Muscle of back (tissue), 11 donors: Measurements from ENCODE around the gene MINDY1. TPM values are rescaled to one million over a fixed set of nuclear protein-coding genes. Genes with fewer than 3 reads are reported as not detected.

Source experiments
- DNase-seq, 3 donors: peaks; one replicate each; pipeline versions ENCODE4 v3.0.0 to v3.0.0-alpha.2; 2013
- polyA plus RNA-seq, 10 donors: library from polyadenylated mRNA; unstranded; fragments of 120-200 nt; gene quantifications; one replicate each; pipeline ENCODE4 v1.2.1, GENCODE V29; 2013; ENCODE audit not compliant: insufficient read length in 10 of 10

MINDY1 gene
- polyA plus RNA-seq, 10 donors = 14.8 to 22.7 (median 17.4) TPM

DNA sequence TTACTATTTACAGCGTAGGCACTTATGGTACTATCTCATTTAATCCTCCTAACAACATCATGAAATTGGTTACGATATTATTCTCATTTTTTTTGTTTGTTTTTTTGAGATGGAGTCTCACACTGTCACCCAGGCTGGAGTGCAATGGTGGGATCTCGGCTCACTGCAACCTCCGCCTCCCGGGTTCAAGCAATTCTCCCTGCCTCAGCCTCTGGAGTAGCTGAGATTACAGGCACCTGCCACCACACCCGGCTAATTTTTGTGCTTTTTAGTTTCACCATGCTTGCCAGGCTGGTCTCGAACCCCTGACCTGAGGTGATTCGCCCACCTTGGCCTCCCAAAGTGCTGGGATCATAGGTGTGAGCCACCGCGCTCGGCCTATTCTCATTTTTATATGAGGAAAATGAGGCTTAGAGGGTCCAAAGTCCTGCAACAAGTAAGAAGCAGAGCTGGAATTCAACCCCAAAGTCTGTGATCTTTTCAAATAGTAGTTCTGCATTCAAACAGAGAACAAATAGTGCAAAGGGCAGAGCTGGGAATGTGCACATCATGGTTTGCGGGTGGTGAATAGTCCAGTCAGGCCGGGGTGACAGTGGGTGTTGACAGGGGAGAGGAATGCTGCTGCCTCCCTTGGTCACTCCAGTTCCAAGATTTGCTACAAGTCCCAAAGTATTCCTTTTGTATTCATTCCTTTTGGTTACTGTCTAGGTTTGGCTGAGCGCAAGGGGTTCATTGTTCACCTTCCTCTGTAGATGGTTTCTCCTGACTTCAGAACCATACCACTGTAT lies 6.2 kb upstream of the MINDY1 start:
- DNase-seq = no peak

DNA sequence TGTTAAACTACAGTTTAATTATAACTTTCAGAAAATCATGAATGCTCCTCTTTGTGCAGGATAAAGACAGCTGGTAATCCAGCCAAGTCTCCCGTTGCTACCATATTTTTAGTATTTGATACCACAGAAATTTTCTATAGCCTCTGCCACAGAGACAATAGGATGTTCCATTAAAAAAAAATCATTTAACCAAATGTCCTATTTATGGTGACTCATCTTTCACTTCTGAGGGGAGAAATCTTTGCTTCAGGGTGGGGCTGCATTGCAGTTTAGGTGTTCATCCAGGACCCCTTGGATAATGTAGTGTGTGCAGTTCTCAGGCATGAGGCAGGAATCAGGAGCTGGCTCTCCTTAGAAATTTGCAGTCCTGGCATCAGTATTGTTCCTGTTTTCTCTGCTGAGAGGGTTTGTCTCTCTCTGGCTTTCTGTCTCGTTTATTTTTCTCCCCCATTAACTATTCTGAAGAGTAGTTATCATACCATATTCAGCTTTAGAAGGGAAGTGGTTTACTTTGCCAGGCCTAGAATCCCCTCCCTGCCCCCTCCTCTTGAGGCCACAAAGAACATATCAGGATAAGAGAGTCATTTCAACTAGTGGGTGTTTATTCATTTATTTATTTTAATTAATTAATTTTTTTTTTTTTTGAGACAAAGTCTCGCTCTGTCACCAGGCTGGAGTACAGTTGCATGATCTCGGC lies 4.6 kb upstream of the MINDY1 start:
- no peak for DNase-seq

DNA sequence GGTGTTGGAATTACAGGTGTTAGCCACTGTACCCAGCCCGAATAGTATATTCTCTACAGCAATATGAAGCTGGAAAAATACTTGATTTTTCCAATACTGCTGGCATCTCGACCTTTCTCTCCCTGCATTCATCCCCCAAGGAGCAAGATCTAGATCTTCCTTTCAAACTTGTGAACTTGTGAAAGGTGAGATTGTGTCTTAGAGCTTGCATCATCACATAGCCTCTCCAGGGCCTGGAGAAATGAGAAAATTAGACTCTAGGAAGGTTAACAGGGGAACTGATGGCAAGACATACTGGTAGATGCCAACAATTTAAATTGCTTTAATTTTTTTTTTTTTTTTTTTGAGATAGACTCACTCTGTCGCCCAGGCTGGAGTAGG lies 3.6 kb upstream of the MINDY1 start:
- no peak for DNase-seq

DNA sequence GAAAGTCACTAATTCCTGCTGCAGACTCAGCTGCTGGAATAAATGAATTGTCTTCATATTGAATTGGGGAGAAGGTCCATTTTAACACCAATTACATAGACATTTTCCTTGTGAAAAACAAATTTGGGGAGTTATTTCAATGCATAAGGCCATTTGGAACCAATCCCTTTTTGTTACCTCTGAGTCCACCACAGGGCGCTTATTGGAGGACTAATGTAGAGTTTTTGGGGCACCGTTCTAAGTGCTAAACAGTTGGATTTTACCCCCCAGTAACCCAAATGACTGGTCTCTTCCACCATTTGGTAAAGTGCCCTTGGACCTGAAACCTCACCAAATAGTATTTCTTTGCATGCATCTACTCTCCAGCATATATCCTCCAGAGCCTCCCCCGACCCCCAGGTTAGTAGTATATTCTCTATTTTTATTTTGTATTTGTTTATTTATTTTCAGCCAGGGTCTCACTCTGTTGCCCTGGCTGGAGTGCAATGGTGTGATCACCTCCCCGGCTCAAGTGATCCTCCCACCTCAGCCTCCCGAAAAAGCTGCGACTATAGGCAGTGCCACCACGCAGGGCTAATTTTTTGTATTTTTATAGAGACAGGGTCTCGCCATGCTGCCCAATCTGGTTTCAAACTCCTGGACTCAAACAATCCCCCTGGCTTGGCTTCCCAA lies 3.1 kb upstream of the MINDY1 start:
- no peak for DNase-seq

DNA sequence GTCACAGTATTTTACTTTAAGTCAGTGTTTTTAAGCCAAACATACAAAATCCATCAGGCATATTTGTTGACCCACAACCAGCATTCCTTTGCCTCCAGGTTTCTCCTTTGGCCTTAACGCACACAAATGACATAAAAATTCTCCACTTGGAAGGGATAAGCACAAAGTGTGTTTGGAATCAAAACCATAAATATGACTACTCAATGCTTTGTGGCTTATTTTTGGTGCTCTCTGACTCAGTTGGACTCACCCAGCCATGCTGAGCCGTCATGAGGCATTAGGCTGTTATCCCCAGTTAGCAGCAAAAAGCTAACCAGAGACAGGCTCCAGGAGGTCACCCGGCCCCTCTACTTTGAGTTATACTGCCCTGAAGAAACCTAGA lies 2.5 kb upstream of the MINDY1 start:
- no peak for DNase-seq

DNA sequence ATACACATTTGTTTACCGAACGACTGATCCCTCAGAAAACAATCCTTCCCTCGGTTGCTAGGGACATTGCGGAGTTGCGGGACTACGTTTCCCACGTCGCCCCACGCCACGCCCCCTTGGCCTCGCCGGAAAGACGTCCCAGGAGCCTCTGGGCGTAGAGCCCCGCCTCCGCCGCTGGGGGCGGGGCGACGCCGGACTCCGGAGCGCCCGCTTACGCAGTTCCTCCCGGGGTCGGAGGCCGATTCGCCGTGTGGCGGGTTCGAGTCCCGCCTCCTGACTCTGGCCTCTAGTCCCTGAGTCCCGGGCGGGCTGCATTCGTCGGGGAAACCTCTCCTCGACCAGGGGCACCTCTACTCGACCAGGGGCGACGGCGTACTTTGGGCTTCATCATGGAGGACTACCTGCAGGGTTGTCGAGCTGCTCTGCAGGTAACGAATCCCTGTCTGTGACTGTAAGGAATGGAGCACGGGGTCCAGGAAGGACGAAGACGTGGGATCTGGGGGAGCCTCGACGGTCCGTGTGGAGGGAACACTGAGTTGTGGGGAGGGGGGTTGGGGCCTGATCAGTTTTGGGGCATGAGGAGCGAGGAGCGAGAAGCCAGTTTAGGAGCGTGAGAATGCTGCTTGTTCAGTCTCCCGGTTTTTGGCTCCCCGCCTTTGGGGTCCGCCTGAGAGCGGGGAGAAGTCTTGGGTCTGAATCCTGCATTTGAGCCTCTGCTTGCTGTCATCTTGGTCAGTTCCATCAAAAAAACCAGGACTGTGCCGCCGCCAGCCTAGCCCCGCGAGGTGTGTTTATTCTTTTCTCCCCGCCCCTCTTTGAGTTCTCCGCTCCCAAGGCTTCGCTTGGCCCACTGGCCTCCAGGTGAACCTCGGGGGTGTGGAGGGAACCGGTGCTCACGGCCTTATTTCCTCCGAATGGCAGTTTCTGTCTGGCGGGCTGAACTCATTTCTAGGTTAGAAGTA lies 1.8 kb upstream of the MINDY1 start, which contains the start of gene PRUNE1:
Gene PRUNE1 (plus strand): TSS at position 206 of the 962 bp plus-strand sequence. CDS start 184 bp downstream, at position 390.
- DNase-seq = peak; percentile 96 to 99 (median 99)

DNA sequence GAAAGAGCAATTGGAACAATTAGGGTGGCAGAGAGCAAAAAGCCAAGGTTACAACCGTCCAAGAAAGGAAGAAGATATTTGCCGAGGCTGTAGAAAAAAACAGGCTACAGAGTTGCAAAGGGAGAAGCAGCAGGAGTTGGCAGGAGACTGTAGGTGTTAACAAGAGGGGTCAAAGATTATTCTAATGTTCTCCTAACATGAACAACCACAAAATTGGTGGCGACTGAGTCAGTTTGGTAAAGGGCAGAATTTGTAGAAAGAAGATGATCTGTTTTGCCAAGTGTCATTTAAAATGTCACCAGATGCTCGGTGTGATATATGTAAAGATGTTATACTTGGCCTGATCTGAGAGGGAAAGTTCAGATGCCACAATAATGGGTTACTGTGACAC lies 1.1 kb upstream of the MINDY1 start:
- no peak for DNase-seq

DNA sequence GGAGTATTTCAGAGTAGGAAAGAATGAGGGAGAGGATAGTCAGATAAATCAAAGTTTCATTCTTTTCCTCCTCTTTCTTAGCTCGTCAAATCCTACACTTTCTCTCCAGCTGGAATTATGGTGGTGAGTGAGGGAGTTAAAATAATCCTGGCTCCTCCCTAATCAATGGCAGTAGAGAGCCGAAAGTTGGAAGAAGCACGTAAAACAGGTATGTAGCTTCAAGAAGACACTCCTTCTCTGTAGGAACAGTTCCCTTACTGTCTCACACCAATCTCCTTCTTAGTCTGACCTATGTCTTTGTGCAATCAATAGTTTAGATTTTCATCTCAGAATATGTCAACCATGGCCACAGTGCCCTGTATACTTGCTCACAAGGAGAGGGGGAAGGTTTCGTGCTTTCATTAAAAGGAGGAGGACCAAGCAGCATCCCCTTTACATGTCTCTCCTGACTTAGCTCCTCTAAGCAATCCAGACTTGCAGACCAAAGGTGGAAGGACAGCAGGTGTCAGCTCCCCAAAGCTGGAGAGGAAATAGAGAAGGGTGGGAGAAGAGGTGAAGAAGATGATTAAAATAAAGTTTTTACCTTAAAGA lies 878 bp downstream of the MINDY1 start:
- DNase-seq = peak in 1 of 3 donors; percentile 60

DNA sequence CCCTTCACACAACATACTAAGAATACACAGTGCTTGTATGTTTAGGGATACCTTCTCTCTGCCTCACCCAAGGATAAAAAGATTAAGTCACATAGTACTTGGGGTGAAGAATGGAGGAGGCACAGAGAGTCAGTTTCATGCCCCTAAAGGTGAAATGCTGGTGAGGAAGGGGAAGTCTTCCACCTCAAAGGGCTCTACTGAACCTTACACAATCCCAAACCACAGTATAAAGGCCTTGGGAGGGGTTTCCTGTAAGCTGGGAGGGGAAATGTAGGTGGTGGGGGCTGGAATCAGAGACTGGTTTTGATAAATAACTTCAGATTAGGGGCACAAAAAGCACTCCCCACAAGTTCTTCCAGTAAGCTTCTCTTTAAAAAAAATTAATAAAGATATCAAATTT lies 3.5 kb downstream of the MINDY1 start:
- DNase-seq = no peak

DNA sequence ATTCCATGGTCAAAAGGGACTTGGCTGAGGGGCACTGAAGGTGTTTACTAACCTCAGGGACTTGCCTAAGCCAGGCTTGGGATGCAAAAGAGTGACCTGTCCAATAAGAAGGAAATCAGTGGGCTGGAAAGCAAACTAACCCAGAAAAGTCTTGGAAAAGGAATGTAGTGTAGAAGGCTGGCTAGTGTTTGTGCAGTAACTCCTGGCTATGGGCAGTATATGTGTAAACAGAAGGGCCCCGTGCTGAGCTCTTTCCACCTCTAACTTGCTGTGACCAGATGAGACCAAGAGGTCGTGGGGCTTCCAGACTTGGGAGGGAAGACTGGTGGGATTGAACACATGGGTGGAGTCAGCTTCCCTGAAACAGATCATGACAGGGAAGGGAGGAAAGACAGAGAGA lies 4.1 kb downstream of the MINDY1 start:
- no peak for DNase-seq

DNA sequence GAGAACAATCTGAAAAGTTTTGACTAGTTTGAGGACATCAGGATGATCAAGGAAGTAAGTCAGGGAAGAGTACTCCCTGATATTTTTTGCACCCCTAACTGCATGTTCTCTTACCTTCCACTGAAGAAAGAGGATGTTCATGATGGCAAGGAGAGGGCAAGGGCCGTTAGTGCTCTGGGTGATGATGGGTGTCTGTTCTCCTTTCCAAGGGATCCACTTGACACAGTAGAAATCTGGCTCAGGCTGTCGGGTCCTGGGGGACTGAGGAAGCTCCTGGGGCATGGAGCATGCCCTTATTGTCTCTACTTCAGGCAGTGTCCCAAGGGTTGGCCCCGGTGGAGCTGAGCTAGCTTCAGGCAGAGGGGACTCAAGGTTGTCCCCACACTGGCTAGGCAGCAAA lies 4.7 kb downstream of the MINDY1 start:
- no peak for DNase-seq

DNA sequence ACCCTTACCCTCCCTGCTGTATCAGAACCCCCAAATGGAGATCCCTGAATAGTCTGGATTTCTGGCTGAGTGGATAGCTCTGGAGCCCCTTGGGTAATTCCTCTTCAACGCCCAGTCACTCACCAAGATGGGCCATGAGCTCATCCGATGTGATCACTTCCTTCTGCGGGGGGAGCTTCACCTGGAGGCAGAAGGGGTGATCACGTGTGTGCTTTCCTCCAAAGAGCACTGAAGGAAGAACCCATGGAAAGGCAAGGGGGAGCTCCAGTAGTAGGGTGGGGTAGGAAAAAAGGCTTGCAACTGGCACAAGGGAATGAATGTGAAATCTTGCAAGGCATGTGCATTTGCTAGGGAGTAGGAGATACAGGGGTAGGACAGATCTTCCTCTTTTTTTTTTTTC lies 5.1 kb downstream of the MINDY1 start:
- no peak for DNase-seq

DNA sequence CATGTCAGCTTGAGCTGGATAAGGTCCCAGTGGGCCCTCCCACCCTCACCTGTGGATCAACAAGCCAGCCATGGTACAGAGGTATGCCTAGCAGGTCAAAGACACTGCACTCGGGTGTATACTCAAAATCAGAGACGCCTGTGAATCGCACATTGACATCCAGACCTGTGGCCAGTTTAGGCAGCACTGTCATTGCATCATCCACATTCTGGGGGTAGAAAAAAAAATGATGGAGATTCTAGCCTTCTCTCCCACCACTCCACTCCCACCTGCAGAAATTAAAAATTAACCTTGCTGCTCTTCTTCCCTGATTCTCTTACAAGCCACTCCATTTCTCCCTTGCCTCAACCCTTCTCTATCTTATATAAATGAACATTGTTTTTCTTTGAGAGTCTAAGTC lies 6.3 kb downstream of the MINDY1 start:
- DNase-seq = no peak

DNA sequence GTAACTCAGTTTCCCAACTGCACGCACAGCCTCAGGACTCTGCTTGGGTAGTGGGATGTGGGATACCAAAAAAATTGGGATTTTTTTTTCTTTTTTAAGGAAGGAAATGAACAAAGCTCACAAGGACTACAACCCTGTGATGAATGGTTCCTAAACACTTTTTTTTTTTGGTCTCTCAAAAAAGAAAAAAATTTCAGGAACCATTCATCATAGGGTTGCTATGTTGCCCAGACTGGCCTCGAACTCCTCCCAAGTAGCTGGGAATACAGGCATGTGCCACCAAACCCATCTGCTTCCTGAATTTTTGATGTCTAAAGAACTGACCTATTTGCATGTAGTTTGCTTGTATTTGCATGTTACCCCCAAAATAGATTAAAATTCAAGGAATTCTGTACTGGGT lies 6.8 kb downstream of the MINDY1 start:
- no peak for DNase-seq

DNA sequence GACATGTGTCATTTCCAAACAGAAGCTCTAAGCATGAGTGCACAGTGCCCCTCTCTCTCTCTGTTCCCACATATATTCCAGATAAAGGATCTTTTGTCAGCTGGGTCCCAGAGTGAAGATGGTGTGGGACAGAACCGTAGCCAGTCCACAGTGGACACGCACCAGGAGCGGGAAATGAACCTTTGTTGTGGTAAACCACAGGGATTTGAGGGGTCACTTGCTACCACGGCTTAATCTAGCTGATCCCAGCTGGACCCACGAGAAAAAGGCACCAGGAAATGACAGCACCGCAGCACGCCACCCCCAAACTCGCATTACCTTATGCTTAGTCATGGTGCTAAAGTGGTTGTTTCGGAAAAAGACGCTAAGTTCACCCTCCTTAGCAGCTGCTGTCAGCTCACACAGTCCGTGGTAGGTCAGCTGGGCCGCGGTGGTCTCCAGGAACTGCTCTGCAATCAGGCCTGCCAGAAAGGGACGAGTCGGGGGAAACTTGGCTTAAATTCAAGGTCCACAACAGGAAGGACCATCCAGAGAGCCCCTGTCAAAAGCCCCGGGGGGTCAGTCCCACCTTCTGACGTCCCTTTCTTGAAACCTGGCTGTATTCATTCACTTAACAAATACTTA lies 7.5 kb downstream of the MINDY1 start:
- DNase-seq = no peak

DNA sequence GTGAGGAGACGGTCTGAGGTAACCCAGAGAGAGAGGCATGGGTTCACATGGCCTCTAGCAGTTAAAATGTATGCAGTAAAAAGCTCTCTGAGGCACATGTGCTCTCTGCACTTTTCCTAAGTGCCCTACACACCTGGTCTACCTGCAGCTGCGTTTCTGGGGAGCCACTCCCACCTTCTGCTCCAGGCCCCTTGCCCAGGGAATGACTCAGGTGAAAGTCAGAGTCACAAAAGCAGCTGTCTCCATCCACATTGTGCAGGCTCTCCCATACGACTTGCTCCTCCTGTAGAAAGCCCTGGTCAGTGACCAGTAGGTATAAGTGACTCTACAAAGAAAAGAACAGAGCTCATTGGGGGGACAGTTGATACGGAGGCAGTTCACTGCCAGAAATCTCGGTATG lies 8.8 kb downstream of the MINDY1 start:
- DNase-seq = no peak

DNA sequence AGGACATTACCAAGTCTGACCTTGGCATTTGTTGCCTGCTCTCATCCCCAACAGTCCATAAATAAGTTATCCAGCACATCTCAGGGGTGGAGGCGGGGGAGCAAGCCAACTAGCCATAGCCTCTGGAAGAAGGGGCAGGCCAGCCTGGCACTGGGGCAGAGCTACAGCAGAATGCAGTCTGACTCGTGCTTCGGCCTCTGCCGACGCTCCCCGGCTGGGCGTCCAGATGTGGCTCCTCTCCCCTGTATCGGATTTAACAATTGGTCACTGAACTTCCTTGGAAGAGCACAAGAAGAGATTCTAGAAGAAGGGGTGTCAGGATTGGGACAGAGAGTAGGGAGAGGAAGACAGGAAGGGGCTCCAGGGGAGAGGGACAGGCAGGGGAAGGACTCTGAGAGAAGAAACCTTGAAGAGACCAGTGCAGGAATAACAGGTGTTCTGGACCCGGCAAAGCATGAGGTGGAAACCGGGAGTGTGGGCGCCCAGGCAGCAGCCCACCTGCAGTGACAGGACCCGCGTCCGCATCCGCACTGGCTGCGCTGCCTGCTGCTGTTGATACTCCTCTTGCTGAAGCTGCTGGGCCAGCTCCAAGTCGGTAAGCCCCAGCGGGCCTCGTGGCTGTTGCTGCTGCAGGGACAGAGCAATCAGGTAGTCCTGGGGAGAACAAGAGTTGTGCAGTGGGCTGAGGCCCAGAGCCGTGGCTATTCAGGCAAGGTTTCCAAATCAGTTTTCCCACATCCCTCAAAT lies 9.4 kb downstream of the MINDY1 start:
- DNase-seq = no peak

DNA sequence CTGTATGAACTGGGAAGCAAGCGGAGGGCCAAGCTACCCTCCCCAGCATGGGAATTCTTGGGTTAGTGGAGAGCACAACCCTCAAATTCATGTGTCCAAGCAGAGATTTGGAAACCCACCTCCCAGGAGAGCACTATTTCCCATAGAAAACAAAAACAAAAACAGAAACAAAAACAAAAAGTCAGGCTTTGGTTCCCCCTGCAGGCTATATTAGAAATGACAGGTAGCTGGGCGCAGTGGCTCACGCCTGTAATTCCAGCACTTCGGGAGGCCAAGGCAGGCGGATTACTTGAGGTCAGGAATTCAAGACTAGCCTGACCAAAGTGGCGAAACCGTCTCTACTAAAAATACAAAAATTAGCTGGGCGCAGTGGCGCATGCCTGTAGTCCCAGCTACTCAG lies 10.8 kb downstream of the MINDY1 start:
- peak in 2 of 3 donors; percentile 31 to 74 for DNase-seq

DNA sequence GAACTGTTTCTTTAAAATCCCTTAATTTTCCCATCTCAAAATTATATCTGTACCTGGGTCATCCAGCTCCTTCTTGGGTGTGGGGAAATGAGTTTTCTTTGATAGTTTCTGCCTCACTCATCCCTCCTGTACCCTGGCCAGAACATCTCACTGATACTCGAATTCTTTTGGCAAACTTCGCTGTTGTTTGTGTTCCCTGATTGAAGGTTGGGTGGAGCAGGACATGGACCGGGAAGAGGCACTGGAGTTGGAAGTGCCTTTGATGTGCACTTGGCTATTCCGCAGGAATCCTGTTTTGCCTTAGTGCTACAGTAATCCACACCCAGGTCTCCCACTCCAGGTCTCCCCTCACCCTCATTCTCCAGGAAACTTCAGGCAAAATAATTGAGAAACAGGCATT lies 11.2 kb downstream of the MINDY1 start:
- DNase-seq = no peak

DNA sequence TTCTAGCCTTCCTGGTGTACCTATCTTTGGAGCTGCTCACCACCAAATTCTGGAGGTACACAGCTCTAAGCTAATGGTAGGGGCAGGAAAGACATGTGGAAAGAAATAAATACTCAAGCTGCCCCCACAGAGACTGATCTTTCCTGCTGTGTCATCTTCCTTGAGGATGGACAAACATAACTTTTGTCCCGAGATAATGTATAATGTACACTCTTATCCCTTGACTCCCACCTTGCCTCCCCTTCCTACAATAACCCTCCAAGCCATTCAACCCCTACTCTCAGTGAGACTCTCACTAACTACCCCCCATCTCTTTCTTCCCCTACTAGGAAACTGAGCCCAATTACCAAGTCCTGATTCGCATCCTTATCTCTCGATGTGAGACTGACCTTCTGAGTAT lies 12.5 kb downstream of the MINDY1 start:
- DNase-seq = no peak
